ENCODE results near the gene SLC39A11.

- TF ChIP-seq, protein P1, sequence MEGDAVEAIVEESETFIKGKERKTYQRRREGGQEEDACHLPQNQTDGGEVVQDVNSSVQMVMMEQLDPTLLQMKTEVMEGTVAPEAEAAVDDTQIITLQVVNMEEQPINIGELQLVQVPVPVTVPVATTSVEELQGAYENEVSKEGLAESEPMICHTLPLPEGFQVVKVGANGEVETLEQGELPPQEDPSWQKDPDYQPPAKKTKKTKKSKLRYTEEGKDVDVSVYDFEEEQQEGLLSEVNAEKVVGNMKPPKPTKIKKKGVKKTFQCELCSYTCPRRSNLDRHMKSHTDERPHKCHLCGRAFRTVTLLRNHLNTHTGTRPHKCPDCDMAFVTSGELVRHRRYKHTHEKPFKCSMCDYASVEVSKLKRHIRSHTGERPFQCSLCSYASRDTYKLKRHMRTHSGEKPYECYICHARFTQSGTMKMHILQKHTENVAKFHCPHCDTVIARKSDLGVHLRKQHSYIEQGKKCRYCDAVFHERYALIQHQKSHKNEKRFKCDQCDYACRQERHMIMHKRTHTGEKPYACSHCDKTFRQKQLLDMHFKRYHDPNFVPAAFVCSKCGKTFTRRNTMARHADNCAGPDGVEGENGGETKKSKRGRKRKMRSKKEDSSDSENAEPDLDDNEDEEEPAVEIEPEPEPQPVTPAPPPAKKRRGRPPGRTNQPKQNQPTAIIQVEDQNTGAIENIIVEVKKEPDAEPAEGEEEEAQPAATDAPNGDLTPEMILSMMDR (IDR thresholded peaks at IDR 0.05; ENCODE audit: low read depth, low read length), result no peak
- TF ChIP-seq EZH2phosphoT487 (IDR thresholded peaks at IDR 0.05; ENCODE audit: low read depth), result no peak
Observed at GRCh38 chr17:72735048-72735447, 357.4 kb downstream of the SLC39A11 start.

All from OCI-LY3 (cell line).